ENCODE measurements around the gene SYT9.

SYT9 gene

DNA sequence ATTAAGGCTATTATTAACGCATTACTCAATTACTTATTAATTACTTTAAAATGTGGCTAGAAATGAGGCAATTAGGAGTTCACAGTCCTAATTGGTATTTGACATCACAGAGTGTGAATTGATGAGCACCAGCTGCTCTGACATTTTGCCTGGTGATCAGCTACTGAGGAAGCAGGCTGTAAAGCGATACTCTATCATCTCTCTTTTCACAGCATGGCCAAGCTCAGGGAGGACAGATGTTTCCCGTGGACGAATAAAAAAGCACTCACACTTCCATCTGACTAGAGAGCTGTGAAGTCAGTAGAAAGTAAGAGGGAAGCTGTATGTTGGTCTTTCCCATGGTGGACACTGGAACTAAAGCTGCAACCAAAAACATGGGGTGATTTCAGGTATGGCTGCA lies 29.1 kb upstream of the SYT9 start:
- TF ChIP-seq EZH2phosphoT487 (IDR thresholded peaks at IDR 0.05; ENCODE audit: borderline replicate concordance, low read length), result no peak
- TF ChIP-seq, protein P1, sequence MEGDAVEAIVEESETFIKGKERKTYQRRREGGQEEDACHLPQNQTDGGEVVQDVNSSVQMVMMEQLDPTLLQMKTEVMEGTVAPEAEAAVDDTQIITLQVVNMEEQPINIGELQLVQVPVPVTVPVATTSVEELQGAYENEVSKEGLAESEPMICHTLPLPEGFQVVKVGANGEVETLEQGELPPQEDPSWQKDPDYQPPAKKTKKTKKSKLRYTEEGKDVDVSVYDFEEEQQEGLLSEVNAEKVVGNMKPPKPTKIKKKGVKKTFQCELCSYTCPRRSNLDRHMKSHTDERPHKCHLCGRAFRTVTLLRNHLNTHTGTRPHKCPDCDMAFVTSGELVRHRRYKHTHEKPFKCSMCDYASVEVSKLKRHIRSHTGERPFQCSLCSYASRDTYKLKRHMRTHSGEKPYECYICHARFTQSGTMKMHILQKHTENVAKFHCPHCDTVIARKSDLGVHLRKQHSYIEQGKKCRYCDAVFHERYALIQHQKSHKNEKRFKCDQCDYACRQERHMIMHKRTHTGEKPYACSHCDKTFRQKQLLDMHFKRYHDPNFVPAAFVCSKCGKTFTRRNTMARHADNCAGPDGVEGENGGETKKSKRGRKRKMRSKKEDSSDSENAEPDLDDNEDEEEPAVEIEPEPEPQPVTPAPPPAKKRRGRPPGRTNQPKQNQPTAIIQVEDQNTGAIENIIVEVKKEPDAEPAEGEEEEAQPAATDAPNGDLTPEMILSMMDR (IDR thresholded peaks at IDR 0.05; ENCODE audit: low read depth, low read length, poor library complexity, severe bottlenecking), result no peak
- Histone ChIP-seq H3K9me3 (ENCODE audit: control insufficient read depth, insufficient read depth, low read length) (no peaks in the 10 kb centered on the region), H3F3A (ENCODE audit: control insufficient read depth, insufficient read depth) (no peaks in the 10 kb centered on the region), H3K27me3 (ENCODE audit: control insufficient read depth, low read length) (no peaks in the 10 kb centered on the region; the same call in 1 of the 2 replicates), H3K4me1 (ENCODE audit: control insufficient read depth, low read length) (no peaks in the 10 kb centered on the region), H4K20me1 (ENCODE audit: control insufficient read depth, insufficient read depth, low read depth, low read length) (no peaks in the 10 kb centered on the region), H3K36me3 (ENCODE audit: control insufficient read depth, low read length) (no peaks in the 10 kb centered on the region), H3K9me2 (replicated peaks; ENCODE audit: control insufficient read depth, low read length) (no peaks in the 10 kb centered on the region), H3K79me2 (ENCODE audit: control insufficient read depth, low read length) (no peaks in the 10 kb centered on the region), H3K27ac (ENCODE audit: low read depth, low read length) (no peak overlapping the region), H3K4me3 (ENCODE audit: low read length) (no peak overlapping the region), H3K4me2 (ENCODE audit: low read length) (no peak overlapping the region)

DNA sequence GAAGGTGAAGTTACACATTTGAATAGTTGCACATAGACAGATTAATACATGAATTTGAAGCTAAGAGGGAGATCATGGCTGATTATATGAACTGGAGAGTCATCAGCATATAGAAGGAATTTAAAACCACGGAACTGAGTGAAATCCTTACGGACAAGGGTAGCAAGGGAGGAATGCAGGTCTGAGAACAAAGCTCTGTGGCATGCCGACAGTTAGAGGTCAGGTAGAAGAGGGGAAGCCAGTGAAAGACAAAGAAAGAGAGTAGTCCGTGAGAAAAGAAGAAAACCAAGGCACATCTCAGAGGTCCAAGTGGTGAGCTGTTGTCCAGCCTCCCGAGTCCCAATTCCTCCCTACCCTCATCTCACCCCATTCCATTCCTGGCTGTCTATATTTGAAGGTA lies 11.8 kb upstream of the SYT9 start:
- H3K9me3 ChIP-seq (ENCODE audit: control insufficient read depth, insufficient read depth, low read length), result no peaks in the 10 kb centered on the region
- TF ChIP-seq, protein P1 (IDR thresholded peaks at IDR 0.05; ENCODE audit: low read depth, low read length, poor library complexity, severe bottlenecking), result no peak
- TF ChIP-seq EZH2phosphoT487 (IDR thresholded peaks at IDR 0.05; ENCODE audit: borderline replicate concordance, low read length), result no peak
- no peaks in the 10 kb centered on the region for H3K4me1 ChIP-seq (ENCODE audit: control insufficient read depth, low read length)
- no peaks in the 10 kb centered on the region for H4K20me1 ChIP-seq (ENCODE audit: control insufficient read depth, insufficient read depth, low read depth, low read length)
- H3F3A ChIP-seq (ENCODE audit: control insufficient read depth, insufficient read depth), result no peaks in the 10 kb centered on the region
- H3K79me2 ChIP-seq (ENCODE audit: control insufficient read depth, low read length), result no peaks in the 10 kb centered on the region
- no peak overlapping the region for H3K27ac ChIP-seq (ENCODE audit: low read depth, low read length)
- no peaks in the 10 kb centered on the region for H3K36me3 ChIP-seq (ENCODE audit: control insufficient read depth, low read length)
- no peak overlapping the region for H3K4me3 ChIP-seq (ENCODE audit: low read length)
- no peak overlapping the region for H3K4me2 ChIP-seq (ENCODE audit: low read length)
- no peaks in the 10 kb centered on the region for H3K9me2 ChIP-seq (replicated peaks; ENCODE audit: control insufficient read depth, low read length)
- peaks cover 3% of the 10 kb centered on the region; the same call in 1 of the 2 replicates for H3K27me3 ChIP-seq (ENCODE audit: control insufficient read depth, low read length)

DNA sequence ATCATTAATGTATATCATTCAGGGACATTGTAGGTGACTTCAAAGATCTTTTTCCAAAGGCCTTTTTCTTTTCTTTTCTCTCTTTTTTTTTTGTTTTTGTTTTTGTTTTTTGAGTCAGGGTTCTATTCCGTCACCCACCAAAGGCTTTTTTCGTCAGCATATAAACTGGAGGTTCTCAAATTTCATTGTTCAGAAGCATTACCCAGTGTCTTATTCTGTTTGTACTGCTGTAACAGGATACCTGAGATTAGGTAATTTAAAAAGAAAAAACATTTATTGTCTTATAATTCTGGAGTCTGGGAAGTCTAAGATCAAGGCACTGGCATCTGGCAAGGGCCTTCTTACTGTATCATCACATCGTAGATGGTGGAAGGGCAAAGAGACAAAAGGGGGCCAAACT lies 6.4 kb upstream of the SYT9 start:
- H3K4me3 ChIP-seq (ENCODE audit: low read length), result no peak overlapping the region
- TF ChIP-seq, protein P1 (IDR thresholded peaks at IDR 0.05; ENCODE audit: low read depth, low read length, poor library complexity, severe bottlenecking), result no peak
- no peak for TF ChIP-seq EZH2phosphoT487 (IDR thresholded peaks at IDR 0.05; ENCODE audit: borderline replicate concordance, low read length)
- H4K20me1 ChIP-seq (ENCODE audit: control insufficient read depth, insufficient read depth, low read depth, low read length), result no peaks in the 10 kb centered on the region
- no peaks in the 10 kb centered on the region for H3K9me3 ChIP-seq (ENCODE audit: control insufficient read depth, insufficient read depth, low read length)
- peaks cover 7% of the 10 kb centered on the region; the same call in 1 of the 2 replicates for H3K27me3 ChIP-seq (ENCODE audit: control insufficient read depth, low read length)
- H3F3A ChIP-seq (ENCODE audit: control insufficient read depth, insufficient read depth), result no peaks in the 10 kb centered on the region
- no peaks in the 10 kb centered on the region for H3K79me2 ChIP-seq (ENCODE audit: control insufficient read depth, low read length)
- H3K27ac ChIP-seq (ENCODE audit: low read depth, low read length), result no peak overlapping the region
- H3K4me2 ChIP-seq (ENCODE audit: low read length), result no peak overlapping the region
- no peaks in the 10 kb centered on the region for H3K36me3 ChIP-seq (ENCODE audit: control insufficient read depth, low read length)
- H3K4me1 ChIP-seq (ENCODE audit: control insufficient read depth, low read length), result no peaks in the 10 kb centered on the region
- H3K9me2 ChIP-seq (replicated peaks; ENCODE audit: control insufficient read depth, low read length), result no peaks in the 10 kb centered on the region
